GM21786 (cell line): ENCODE measurements around the gene SYT13.

Experiments used
- ATAC-seq: cut with Tn5 transposase; IDR thresholded peaks from one replicate; pipeline ENCODE4 v1.9.1; 2021; ENCODE audit not compliant: unreplicated experiment

SYT13 gene

DNA sequence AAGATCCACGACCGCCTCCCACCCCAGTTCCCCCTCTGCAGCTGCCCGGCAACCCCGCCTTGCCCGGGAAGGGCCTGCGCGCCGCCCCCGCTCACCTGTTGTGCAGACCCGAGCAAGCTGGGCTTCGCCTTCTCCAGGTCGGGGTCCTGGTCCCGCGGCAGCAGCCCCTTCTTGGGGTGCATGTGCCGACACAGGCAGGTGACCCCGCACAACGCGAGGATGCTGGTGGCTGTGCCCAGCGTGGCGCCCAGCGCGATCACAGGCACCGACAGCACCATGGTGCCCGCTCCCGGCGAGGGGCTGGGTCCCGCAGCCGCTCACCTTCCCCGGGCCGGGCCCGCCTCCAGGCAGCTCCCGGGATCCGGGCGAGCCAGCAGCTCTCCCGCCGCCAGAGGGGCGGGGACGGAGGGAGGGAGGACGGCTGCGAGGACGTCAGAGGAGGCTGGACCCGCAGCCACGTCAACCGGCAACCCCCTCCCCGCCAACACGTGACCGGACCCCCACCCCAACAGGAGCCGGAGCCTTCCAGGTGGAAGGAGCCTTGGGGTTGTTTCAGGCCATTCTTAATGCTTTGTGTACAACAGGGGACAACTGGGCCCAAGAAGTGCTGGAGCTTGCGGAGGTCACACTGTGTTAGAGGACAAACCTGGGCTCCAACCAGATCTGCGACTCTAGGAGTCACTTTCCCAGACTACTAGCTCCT, at the start of gene SYT13:
Gene SYT13 (minus strand): TSS at position 412 of the 703 bp plus-strand sequence. CDS start 134 bp downstream, at position 278.
- ATAC-seq, result no peak

GRCh38 chr11:45335434-45335833, 49.3 kb upstream of the SYT13 start:
- no peak for ATAC-seq

GRCh38 chr11:45334836-45335235, 48.7 kb upstream of the SYT13 start:
- no peak for ATAC-seq

- ATAC-seq, result no peak
Measured at GRCh38 chr11:45334410-45334809, 48.3 kb upstream of the SYT13 start.

- ATAC-seq, result no peak
Measured at GRCh38 chr11:45333001-45333971, 47.1 kb upstream of the SYT13 start.

DNA sequence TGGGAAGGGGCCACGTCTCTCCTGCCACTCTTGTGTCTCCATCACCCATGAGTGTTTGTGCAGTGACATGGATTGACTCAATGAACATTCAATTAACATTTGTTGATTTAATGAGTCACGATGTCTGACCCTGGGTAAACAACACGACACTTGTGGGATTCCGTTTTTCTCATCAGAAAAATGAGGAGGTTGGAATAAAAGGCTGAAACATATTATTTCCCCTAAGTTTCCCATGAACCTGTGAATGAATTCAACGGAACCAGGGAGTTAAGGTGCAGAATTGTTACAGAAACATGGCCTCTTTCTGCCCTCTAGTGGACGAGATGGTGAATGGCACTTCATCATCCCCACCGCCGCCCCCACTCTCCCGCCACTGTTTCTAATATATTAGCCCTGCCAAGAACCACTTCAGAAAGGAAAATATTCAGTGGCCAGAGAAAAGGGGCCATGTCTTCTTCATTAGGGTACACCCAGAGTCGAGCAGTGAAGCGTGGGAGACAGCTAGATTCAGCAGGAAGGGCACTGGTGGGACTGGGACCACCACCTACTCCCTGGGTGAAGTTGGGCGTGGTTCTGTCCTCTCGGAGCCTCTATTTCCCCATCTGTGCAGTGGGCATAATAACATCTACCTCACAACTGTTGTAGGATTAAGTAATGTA, 46.3 kb upstream of the SYT13 start:
- no peak for ATAC-seq

DNA sequence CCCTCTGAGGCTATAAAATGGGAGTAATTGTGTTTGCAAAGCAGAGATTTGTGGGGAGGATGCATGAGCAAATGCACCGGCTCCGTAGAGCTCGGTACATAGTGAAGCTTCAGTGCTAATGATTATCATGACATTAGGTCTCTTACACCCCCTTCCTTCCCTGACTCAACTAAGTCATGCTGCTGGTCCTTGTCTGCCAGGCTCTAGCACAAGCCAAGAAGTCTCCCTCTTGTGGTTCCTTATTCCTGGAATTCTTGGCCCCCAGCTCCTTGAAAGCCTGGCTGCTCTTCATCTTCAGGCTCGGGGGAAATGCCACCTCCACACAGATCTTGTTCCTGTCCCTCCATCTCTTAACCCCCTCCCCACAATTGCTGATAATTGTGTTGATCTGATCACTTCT, 45.7 kb upstream of the SYT13 start:
- no peak for ATAC-seq

- ATAC-seq, result no peak
Measured at GRCh38 chr11:45328726-45329125, 42.6 kb upstream of the SYT13 start.

DNA sequence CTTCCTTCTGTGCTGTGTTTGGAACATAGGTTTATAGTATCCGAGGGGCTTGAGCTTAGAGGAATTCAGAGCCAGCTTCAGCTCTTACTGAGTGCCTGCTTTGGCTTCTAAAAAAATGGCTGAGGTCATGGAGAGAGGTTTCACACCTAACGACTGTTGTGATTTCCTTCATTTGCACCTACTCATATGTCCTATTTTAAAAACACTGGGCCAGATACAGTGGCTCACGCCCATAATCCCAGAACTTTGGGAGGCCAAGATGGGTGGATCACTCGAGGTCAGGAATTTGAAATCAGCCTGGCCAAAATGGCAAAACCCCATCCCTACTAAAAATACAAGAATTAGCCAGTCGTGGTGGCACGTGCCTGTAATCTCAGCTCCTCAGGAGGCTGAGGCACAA, 38.3 kb upstream of the SYT13 start:
- no peak for ATAC-seq

DNA sequence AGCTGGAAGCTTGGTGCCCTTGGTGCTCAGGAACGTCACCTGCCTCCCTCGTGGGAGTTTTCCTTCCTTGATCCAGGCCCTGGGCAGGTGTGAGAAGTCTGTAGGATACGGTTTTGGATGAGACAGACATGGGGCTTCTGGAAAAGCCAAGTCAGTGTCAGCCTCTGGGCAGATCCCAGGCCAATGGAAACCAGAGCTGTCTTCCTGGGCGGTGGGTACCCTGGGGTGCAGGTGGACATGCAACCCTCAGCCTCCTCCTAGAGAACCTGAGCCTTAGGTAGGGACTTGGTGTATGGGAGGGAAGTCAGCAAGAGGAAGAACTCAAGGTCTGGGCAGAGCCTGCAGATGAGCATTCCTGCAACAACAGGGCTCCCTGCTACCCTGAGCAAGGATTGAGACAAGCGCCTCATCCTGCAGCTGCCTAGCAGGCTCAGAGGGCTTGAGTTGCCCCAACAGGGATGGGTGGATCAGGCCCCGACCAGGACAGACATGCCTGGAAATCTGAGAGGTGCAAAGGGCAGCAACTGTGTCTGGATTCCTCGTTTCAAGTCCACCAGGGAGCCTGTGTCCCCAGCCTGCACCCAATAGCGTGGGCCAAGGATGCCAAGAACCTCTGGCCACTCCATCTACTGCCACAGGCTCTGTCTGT, 37.6 kb upstream of the SYT13 start:
- no peak for ATAC-seq

DNA sequence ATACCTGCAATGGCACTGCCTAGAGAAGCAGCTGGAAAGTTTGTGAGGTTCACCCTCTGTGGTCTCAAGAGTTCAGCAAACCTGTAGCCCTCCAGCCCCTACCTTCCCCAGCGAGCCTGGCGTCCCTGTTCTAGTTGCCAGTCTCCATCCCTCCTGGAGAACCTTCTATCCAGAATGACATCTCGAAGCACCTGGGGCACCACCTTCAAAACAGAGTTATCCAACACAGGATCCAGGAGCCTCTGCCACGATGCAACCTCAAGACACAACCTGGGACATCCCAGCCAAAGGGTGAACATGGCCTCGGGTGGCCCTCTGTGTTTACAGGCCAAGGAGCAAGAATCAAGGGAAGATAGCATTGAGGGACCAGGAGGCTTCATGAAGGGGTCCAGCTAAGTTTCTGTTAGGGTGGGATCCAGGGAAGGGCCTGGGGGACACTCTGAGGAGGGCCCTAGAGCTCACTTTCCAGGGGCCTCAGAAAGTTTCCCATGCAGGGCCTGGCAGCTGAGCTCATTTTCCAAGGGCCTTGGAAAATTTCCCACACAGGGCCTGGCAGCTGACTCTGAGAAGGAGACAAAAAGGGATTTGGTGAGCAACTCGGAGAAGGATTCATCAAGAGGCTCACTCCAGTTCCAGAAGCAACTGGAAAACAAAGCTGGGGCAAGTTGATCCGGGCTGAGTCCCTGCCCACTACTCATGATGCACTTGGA, 36.9 kb upstream of the SYT13 start:
- ATAC-seq, result no peak

GRCh38 chr11:45322111-45322705, 36.1 kb upstream of the SYT13 start:
- ATAC-seq, result no peak

- ATAC-seq, result no peak
Measured at GRCh38 chr11:45321669-45322068, 35.5 kb upstream of the SYT13 start.

DNA sequence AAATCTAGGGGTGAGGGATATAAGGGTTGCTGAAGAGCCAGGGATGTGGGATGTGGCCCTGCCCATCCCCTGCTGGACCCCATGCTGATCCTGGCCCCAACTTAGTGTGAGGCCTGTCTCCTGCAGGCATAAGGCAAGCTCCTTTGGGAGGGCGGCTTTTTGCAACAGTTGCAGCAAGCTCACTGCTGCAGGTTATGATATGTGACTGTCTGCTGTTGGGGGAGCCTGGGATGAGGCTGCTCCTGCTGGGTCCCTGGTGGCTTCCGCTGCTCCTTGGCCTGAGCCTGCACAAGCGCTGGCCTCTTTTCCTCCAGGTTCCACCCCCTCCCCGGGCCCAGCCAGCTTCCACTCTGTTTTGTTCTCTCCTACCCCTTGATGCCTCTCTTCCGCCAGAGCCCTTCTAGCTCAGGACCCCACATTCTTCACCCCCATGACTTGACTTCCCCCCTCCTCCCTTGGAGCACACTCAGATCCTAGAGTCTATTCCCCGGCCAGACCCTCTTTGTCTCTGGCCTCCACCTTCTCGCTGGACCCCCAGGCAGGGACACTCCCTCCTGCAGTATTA, 35.0 kb upstream of the SYT13 start:
- no peak for ATAC-seq

DNA sequence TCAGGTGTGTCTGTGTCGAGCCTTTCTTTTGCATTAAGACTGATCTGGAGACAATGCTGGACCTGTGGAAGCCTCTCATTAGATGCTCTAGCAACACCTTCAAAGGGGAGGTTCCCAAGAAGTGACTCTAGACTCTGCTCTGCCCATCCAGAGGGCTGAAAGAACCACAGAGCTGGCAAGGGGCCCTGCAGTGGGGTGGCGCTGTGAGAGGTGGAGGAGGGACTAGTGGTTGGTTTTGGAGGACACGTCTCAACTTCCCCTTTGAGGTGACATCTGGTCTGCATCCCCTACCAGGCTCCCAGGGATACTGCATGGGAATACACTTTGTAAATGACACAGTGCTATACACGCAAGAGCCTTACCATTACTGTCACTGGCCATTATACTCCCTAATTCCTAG, 34.2 kb upstream of the SYT13 start:
- no peak for ATAC-seq

DNA sequence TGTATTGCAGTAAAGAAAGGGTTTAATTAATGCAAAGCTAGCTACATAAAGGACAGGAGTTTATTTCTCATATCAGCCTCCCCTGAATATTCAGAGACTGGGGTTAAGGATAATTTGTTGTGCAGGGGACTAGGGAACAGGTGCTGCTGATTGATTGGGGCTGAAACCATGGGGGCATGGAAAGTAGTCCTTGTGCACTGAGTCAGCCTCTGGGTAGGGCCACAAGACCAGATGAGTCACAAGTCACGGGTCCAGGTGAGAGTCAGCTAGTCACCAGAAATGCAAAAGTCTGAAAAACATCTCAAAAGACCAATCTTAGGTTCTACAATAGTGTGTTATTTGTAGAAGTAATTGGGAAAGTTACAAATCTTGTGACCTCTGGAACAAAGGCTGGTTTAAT, 32.9 kb upstream of the SYT13 start:
- ATAC-seq, result no peak

GRCh38 chr11:45318516-45318915, 32.4 kb upstream of the SYT13 start:
- ATAC-seq, result no peak

- no peak for ATAC-seq
Measured at GRCh38 chr11:45316258-45316657, 30.1 kb upstream of the SYT13 start.

- no peak for ATAC-seq
Measured at GRCh38 chr11:45314900-45315299, 28.8 kb upstream of the SYT13 start.
